Endothelial cell of umbilical vein (primary cell): ENCODE results near the gene PDLIM1.

Experiments used
- CTCF ChIP-seq, 2 donors: IDR thresholded peaks; 1 replicate in 1 of 2; 2 replicates in 1 of 2; pipeline ENCODE4 v1.5.1; 2011; ENCODE audit warnings: low read length in 2 of 2, mild to moderate bottlenecking in 2 of 2, moderate library complexity in 2 of 2, control low read depth in 1 of 2, inconsistent platforms in 1 of 2, low read depth in 1 of 2; ENCODE audit not compliant: insufficient read depth in 1 of 2; ENCODE audit errors: extremely low read depth in 1 of 2
- EZH2 ChIP-seq: IDR thresholded peaks from 2 replicates; pipeline ENCODE4 v1.6.1; 2012; ENCODE audit warnings: borderline replicate concordance, low read depth, mild to moderate bottlenecking, moderate library complexity, low read length, inconsistent platforms; ENCODE audit not compliant: severe bottlenecking
- FOS ChIP-seq: IDR thresholded peaks from 2 replicates; pipeline ENCODE4 v1.6.1; 2011; ENCODE audit warnings: mild to moderate bottlenecking, low read length, moderate library complexity, borderline replicate concordance; ENCODE audit not compliant: insufficient read depth
- JUN ChIP-seq: IDR thresholded peaks from 2 replicates; pipeline ENCODE4 v1.6.1; 2011; ENCODE audit warnings: borderline replicate concordance, low read depth; ENCODE audit not compliant: insufficient read length, insufficient read depth
- POLR2A ChIP-seq: IDR thresholded peaks from 2 replicates; pipeline ENCODE4 v1.6.1; 2012; ENCODE audit warnings: low read depth, mild to moderate bottlenecking, control low read depth, low read length
- POLR2AphosphoS5 ChIP-seq: IDR thresholded peaks from 2 replicates; pipeline ENCODE4 v1.6.1; 2012; ENCODE audit warnings: low read depth, mild to moderate bottlenecking, control low read depth, low read length, moderate library complexity; ENCODE audit not compliant: insufficient read depth

GRCh38 chr10:95306851-95307250 lies 16.0 kb upstream of the PDLIM1 start:
- TF ChIP-seq CTCF (IDR thresholded peaks at IDR 0.05; ENCODE audit: extremely low read depth in 1 of 2, insufficient read depth in 1 of 2, low read depth in 1 of 2, low read length in 2 of 2) (no peak), POLR2AphosphoS5 (no peak), EZH2 (no peak), POLR2A (no peak), FOS (no peak), JUN (no peak)
